GM11168 (cell line): ENCODE results near the gene PRPSAP2.

ENCODE experiments used
- in situ Hi-C: fragments of 300-500 bp; cut with MboI; formaldehyde crosslinking; loops from one replicate; pipeline ENCODE4 v1.12.0; 2022; ENCODE audit warnings: low sequenced_read_pairs; ENCODE audit not compliant: unreplicated experiment

PRPSAP2 gene

DNA sequence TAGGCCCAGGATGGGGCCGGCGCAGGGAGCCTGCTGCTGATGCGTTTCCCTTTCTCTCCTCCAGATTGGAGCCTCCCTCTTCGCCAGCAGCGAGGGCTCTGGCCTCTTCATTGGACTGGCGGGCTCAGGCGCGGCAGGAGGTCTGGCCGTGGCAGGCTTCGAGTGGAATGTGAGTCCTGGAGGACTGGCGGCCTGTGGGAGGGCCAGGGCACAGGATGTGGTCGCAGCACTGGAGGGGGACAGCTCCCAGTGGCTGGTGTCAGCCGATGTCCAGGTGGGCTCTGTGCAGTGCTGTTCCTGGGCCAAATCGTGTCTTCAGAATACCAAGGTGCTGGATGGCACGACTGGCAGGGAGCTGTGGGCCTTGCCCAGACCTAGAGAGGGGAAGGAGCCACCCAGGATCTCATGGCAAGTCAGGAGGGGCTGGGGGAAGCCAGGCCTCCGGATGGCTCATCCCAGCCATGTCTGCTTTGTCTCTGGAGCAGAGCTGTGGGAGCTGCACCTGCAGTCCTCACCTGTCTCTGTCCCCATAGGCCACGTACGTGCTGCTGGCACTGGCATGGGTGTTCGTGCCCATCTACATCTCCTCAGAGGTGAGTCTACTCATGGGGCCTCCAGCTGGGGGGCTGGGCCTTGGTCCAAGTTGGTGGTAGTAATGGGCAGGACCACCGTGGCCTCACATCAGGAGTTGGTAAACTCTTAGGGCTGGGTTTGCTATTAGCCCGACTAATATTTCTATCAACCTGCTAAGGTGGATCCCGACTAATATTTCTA, 101.3 kb downstream of the PRPSAP2 start:
- in situ Hi-C loops, result no loop called here

DNA sequence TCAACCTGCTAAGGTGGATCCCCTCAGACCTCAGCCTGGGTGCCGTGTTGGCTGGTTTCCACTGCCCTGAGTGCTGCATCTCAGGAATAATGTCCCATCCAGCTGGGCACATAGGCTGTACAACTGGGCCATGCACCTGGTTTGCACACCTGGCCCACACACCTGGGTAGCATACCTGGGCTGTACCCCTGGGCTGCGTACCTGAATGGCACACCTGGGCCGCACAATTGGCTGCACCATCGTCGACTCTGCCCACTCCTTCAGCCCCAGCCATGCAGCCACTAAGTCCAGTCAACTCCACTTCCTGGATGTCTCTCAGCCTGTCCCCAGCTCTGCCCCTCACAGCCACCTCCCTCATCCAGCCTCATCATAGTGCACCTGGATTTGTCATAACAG, 101.9 kb downstream of the PRPSAP2 start:
- in situ Hi-C loops, result no loop called here

- in situ Hi-C loops, result no loop called here
These were observed 102.3 kb downstream of the PRPSAP2 start for GRCh38 chr17:18960241-18960665.

GRCh38 chr17:18960803-18961511, 103.0 kb downstream of the PRPSAP2 start:
- in situ Hi-C loops, result no loop called here

GRCh38 chr17:18961634-18962493, 103.9 kb downstream of the PRPSAP2 start:
- in situ Hi-C loops, result no loop called here

DNA sequence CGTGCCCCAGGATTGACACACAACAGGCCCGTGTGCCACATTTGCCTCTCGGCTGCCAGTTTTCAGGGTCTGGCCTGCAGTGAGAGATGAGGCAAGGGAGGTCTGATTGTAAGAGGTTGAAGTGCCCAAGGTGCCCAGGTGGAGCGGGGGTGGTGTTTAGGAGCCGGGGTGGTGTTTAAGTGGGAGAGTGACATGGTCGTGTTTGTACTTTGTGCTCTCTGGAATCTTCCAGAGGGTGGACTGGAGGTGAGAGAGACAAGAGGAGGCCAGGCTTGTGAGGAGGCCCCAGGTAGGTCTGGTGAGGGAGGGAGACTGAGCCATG, 104.5 kb downstream of the PRPSAP2 start:
- in situ Hi-C loops, result no loop called here

GRCh38 chr17:18963126-18964017, 105.4 kb downstream of the PRPSAP2 start:
- in situ Hi-C loops, result no loop called here

GRCh38 chr17:18964018-18964351, 106.1 kb downstream of the PRPSAP2 start:
- in situ Hi-C loops, result no loop called here

DNA sequence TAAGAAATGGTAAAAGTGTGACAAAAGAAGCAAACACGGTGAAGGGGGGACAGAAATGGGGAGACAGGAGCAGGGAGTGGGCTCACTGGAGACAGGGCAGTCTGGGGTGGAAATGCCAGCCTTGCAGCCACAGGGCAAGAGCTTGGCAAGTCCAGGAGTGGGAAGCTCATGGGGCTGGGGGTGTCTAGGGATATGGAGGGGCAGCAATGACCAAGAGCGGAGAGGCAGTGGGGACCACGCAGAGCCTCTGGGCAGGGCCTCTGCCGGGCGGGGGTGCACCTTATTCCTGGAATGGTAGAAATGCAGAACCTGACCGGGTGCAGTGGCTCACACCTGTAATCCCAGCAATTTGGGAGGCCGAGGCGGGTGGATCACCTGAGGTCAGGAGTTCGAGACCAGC, 106.6 kb downstream of the PRPSAP2 start:
- in situ Hi-C loops, result no loop called here

- in situ Hi-C loops, result no loop called here
These were observed 107.8 kb downstream of the PRPSAP2 start for GRCh38 chr17:18965530-18966236.

DNA sequence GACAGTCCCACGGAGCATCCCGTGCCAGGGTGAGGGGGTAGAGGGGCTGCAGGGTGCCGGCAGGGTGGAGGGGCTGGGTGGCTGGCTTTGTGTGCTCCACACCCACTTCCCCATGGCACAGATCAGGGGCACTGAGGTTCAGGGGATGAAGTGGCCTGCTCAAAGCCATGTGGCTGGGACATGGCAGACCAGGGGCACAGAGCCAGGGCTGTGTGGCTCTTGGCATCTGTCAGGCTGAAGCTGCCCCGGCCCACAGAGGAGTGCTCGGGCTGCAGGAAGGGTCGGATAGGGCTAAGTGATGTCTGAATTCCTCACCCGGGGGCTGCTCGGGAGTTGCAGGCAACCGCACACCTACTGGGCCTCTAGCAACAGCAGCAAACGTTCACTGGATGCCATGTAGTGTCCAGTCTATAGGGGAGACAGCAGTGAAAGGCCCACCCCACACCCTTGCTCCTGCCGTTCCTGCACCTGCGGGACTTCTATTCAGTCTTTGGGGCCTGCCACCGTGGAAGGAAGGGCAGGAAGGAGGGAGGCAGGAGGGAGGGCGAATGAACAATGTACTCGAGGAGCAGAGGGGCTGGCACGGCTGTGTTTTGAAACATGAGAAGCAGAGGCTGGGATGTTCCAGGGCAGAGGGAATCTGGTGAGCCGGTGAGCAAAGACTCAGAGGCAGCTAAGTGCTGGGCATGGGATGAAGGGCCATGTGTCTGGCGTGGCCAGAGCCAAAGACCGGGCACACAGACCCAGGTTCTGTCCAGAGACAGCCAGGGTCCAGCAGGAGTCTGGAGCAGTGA, 109.1 kb downstream of the PRPSAP2 start:
- in situ Hi-C loops, result no loop called here

- in situ Hi-C loops, result no loop called here
These were observed 110.0 kb downstream of the PRPSAP2 start for GRCh38 chr17:18967916-18968315.

GRCh38 chr17:18968345-18968744, 110.4 kb downstream of the PRPSAP2 start:
- in situ Hi-C loops, result no loop called here

DNA sequence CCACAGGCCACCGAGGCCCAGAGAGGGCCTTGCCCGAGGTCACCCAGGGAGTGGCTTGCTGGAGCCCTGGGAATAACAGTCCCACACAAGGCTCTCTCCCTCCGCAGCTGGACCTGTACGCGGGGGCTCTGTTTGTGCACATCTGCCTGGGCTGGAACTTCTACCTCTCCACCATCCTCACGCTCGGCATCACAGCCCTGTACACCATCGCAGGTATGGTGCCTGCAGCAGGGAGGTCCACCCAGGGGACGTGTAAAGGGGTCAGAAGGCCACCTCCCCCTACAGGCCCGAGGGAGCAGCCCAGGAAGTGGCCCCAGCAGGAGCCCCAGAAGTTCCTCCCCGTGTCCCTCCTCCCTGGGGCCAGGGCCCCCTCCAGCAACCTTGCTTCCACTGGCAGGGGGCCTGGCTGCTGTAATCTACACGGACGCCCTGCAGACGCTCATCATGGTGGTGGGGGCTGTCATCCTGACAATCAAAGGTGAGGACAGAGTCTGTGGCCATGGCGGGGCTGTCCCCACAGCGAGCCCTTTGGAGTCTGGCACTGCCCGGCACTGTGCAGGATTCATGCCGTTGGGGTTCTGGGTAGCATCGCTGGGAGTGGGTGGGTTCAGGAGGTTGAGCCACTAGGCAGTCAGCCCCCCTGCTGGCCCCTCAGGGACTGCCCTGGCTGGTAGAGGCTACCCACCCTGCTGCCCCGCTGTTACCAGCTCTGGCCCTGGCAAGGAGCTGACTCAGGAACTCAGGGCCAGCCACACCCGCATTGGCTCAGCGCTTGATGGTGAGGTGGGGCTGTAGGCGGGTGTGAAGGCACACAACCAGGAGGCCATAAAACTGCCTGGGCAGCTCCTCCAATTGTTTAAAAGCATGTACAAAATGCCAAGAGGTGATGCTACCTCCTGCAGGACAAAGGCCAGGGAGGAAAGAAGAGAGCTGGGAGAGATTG, 111.3 kb downstream of the PRPSAP2 start:
- in situ Hi-C loops, result no loop called here

DNA sequence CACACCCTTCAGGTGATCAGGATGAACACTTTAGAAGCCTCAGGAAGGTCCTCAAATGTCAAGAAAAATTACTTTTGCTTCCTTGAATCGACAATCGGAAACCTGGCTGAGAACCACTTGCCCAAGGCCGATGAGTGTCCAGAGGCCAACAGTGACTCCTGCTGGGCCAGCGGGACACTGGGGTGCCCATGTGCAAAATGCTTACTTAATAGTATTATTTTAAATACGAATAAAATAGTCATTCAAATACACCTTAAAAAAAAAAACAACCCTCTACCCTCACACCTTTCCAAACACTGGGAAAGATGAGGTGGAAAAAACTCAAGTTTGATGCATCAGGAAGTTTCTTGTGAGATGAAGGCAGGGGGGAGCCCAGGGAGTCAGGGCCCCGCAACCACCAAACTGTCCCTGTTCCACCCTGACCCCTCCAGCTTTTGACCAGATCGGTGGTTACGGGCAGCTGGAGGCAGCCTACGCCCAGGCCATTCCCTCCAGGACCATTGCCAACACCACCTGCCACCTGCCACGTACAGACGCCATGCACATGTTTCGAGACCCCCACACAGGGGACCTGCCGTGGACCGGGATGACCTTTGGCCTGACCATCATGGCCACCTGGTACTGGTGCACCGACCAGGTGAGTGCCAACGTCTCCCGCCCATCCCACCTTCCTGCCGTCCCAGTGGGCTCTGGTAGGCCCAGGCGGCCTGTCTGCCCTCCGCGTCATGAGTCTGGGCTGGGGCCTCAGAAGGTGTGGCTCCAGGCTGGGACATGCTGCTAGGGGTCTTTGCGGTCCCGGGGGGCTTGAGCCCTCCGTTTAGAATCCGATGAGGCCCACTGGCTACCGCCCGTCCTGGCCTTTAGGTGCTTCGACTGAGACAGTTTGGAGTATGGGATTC, 112.9 kb downstream of the PRPSAP2 start:
- in situ Hi-C loops, result no loop called here

- in situ Hi-C loops, result no loop called here
These were observed 113.9 kb downstream of the PRPSAP2 start for GRCh38 chr17:18971801-18972200.
